ENCODE measurements around the gene GRB7.

Gene GRB7

GRCh38 chr17:39716879-39717536 lies 20.7 kb upstream of the GRB7 start:
- Histone ChIP-seq H3K79me1 (ENCODE audit: low read length) (no peaks in the 10 kb centered on the region), H3K23ac (ENCODE audit: low read length) (no peak overlapping the region), H2AK5ac (ENCODE audit: low read length) (no peak overlapping the region), H3K9ac (ENCODE audit: low read length) (no peak overlapping the region), H2BK15ac (replicated peaks; ENCODE audit: low read depth) (no peak overlapping the region), H3K36me3 (ENCODE audit: control insufficient read depth, insufficient read depth, low read length) (peaks cover 3% of the 10 kb centered on the region), H4K5ac (ENCODE audit: low read length) (no peak overlapping the region), H3K18ac (ENCODE audit: low read length) (no peak overlapping the region), H3K27ac (ENCODE audit: low read depth, low read length) (no peak overlapping the region), H3K4me2 (ENCODE audit: low read length) (no peak overlapping the region), H3K56ac (ENCODE audit: low read length) (no peak overlapping the region), H3K4me1 (ENCODE audit: control insufficient read depth, low read depth, low read length) (no peaks in the 10 kb centered on the region), H4K8ac (ENCODE audit: low read depth, low read length) (no peak overlapping the region), H3K4me3 (ENCODE audit: low read length) (no peak overlapping the region), H2BK5ac (ENCODE audit: low read length) (no peak overlapping the region), H3K4ac (ENCODE audit: low read depth, low read length) (no peak overlapping the region), H3K79me2 (ENCODE audit: control insufficient read depth, insufficient read depth, low read length) (no peaks in the 10 kb centered on the region), H3K27me3 (ENCODE audit: insufficient read depth, low read length, poor library complexity) (no peaks in the 10 kb centered on the region), H2BK120ac (ENCODE audit: low read depth, low read length) (no peak overlapping the region)
- WGBS (ENCODE audit: extremely low coverage, insufficient coverage, low lambda C conversion rate) = no CpG with 5 or more reads among the region's 11 CpGs
- DNase-seq = no peak

GRCh38 chr17:39717660-39718059 lies 20.1 kb upstream of the GRB7 start:
- H2BK120ac ChIP-seq (ENCODE audit: low read depth, low read length) = no peak overlapping the region
- DNase-seq = no peak
- no peak overlapping the region for H3K23ac ChIP-seq (ENCODE audit: low read length)
- H3K4me2 ChIP-seq (ENCODE audit: low read length) = no peak overlapping the region
- H3K4me3 ChIP-seq (ENCODE audit: low read length) = no peak overlapping the region
- no peak overlapping the region for H4K8ac ChIP-seq (ENCODE audit: low read depth, low read length)
- no peak overlapping the region for H3K27ac ChIP-seq (ENCODE audit: low read depth, low read length)
- peaks cover 3% of the 10 kb centered on the region for H3K36me3 ChIP-seq (ENCODE audit: control insufficient read depth, insufficient read depth, low read length)
- H3K18ac ChIP-seq (ENCODE audit: low read length) = no peak overlapping the region
- H2BK15ac ChIP-seq (replicated peaks; ENCODE audit: low read depth) = no peak overlapping the region
- H2BK5ac ChIP-seq (ENCODE audit: low read length) = no peak overlapping the region
- H3K79me2 ChIP-seq (ENCODE audit: control insufficient read depth, insufficient read depth, low read length) = no peaks in the 10 kb centered on the region
- H2AK5ac ChIP-seq (ENCODE audit: low read length) = no peak overlapping the region
- H3K56ac ChIP-seq (ENCODE audit: low read length) = no peak overlapping the region
- no peaks in the 10 kb centered on the region for H3K4me1 ChIP-seq (ENCODE audit: control insufficient read depth, low read depth, low read length)
- no peak overlapping the region for H3K4ac ChIP-seq (ENCODE audit: low read depth, low read length)
- no peak overlapping the region for H4K5ac ChIP-seq (ENCODE audit: low read length)
- no CpG with 5 or more reads among the region's 6 CpGs for WGBS (ENCODE audit: extremely low coverage, insufficient coverage, low lambda C conversion rate)
- no peak overlapping the region for H3K9ac ChIP-seq (ENCODE audit: low read length)
- no peaks in the 10 kb centered on the region for H3K79me1 ChIP-seq (ENCODE audit: low read length)
- H3K27me3 ChIP-seq (ENCODE audit: insufficient read depth, low read length, poor library complexity) = no peaks in the 10 kb centered on the region

GRCh38 chr17:39719563-39720355 lies 18.0 kb upstream of the GRB7 start:
- H3K4me2 ChIP-seq (ENCODE audit: low read length) = no peak overlapping the region
- no peak for DNase-seq
- H3K36me3 ChIP-seq (ENCODE audit: control insufficient read depth, insufficient read depth, low read length) = peaks cover 4% of the 10 kb centered on the region
- H2BK5ac ChIP-seq (ENCODE audit: low read length) = no peak overlapping the region
- no peak overlapping the region for H3K4me3 ChIP-seq (ENCODE audit: low read length)
- no peaks in the 10 kb centered on the region for H3K79me2 ChIP-seq (ENCODE audit: control insufficient read depth, insufficient read depth, low read length)
- no peak overlapping the region for H3K18ac ChIP-seq (ENCODE audit: low read length)
- no peak overlapping the region for H3K56ac ChIP-seq (ENCODE audit: low read length)
- no peak overlapping the region for H2BK15ac ChIP-seq (replicated peaks; ENCODE audit: low read depth)
- no peak overlapping the region for H3K9ac ChIP-seq (ENCODE audit: low read length)
- no peaks in the 10 kb centered on the region for H3K79me1 ChIP-seq (ENCODE audit: low read length)
- no peak overlapping the region for H2BK120ac ChIP-seq (ENCODE audit: low read depth, low read length)
- no peak overlapping the region for H2AK5ac ChIP-seq (ENCODE audit: low read length)
- WGBS (ENCODE audit: extremely low coverage, insufficient coverage, low lambda C conversion rate) = no CpG with 5 or more reads among the region's 7 CpGs
- H3K23ac ChIP-seq (ENCODE audit: low read length) = no peak overlapping the region
- H4K8ac ChIP-seq (ENCODE audit: low read depth, low read length) = no peak overlapping the region
- H3K4ac ChIP-seq (ENCODE audit: low read depth, low read length) = no peak overlapping the region
- no peak overlapping the region for H3K27ac ChIP-seq (ENCODE audit: low read depth, low read length)
- no peaks in the 10 kb centered on the region for H3K4me1 ChIP-seq (ENCODE audit: control insufficient read depth, low read depth, low read length)
- H4K5ac ChIP-seq (ENCODE audit: low read length) = no peak overlapping the region
- H3K27me3 ChIP-seq (ENCODE audit: insufficient read depth, low read length, poor library complexity) = no peaks in the 10 kb centered on the region

- Histone ChIP-seq H3K4me1 (ENCODE audit: control insufficient read depth, low read depth, low read length) (no peaks in the 10 kb centered on the region), H3K4me2 (ENCODE audit: low read length) (no peak overlapping the region), H3K4ac (ENCODE audit: low read depth, low read length) (no peak overlapping the region), H2AK5ac (ENCODE audit: low read length) (no peak overlapping the region), H3K79me1 (ENCODE audit: low read length) (no peaks in the 10 kb centered on the region), H3K4me3 (ENCODE audit: low read length) (no peak overlapping the region), H4K8ac (ENCODE audit: low read depth, low read length) (no peak overlapping the region), H4K5ac (ENCODE audit: low read length) (no peak overlapping the region), H3K56ac (ENCODE audit: low read length) (no peak overlapping the region), H2BK120ac (ENCODE audit: low read depth, low read length) (no peak overlapping the region), H3K9ac (ENCODE audit: low read length) (no peak overlapping the region), H2BK5ac (ENCODE audit: low read length) (no peak overlapping the region), H3K79me2 (ENCODE audit: control insufficient read depth, insufficient read depth, low read length) (no peaks in the 10 kb centered on the region), H3K23ac (ENCODE audit: low read length) (no peak overlapping the region), H3K27ac (ENCODE audit: low read depth, low read length) (no peak overlapping the region), H3K27me3 (ENCODE audit: insufficient read depth, low read length, poor library complexity) (no peaks in the 10 kb centered on the region), H2BK15ac (replicated peaks; ENCODE audit: low read depth) (no peak overlapping the region), H3K18ac (ENCODE audit: low read length) (no peak overlapping the region), H3K36me3 (ENCODE audit: control insufficient read depth, insufficient read depth, low read length) (peaks cover 4% of the 10 kb centered on the region)
- DNase-seq = no peak
- no CpG with 5 or more reads among the region's 6 CpGs for WGBS (ENCODE audit: extremely low coverage, insufficient coverage, low lambda C conversion rate)
Observed at GRCh38 chr17:39722104-39722503, 15.6 kb upstream of the GRB7 start.

GRCh38 chr17:39722965-39723848 lies 14.5 kb upstream of the GRB7 start:
- H4K5ac ChIP-seq (ENCODE audit: low read length) = no peak overlapping the region
- no peaks in the 10 kb centered on the region for H3K79me1 ChIP-seq (ENCODE audit: low read length)
- H3K4me2 ChIP-seq (ENCODE audit: low read length) = no peak overlapping the region
- no CpG with 5 or more reads among the region's 34 CpGs for WGBS (ENCODE audit: extremely low coverage, insufficient coverage, low lambda C conversion rate)
- H3K4me1 ChIP-seq (ENCODE audit: control insufficient read depth, low read depth, low read length) = no peaks in the 10 kb centered on the region
- H3K18ac ChIP-seq (ENCODE audit: low read length) = no peak overlapping the region
- no peaks in the 10 kb centered on the region for H3K27me3 ChIP-seq (ENCODE audit: insufficient read depth, low read length, poor library complexity)
- no peak overlapping the region for H2BK15ac ChIP-seq (replicated peaks; ENCODE audit: low read depth)
- H3K27ac ChIP-seq (ENCODE audit: low read depth, low read length) = no peak overlapping the region
- H3K4ac ChIP-seq (ENCODE audit: low read depth, low read length) = no peak overlapping the region
- no peak overlapping the region for H4K8ac ChIP-seq (ENCODE audit: low read depth, low read length)
- no peak overlapping the region for H3K23ac ChIP-seq (ENCODE audit: low read length)
- peaks cover 4% of the 10 kb centered on the region for H3K36me3 ChIP-seq (ENCODE audit: control insufficient read depth, insufficient read depth, low read length)
- H2BK5ac ChIP-seq (ENCODE audit: low read length) = no peak overlapping the region
- no peak overlapping the region for H3K56ac ChIP-seq (ENCODE audit: low read length)
- no peaks in the 10 kb centered on the region for H3K79me2 ChIP-seq (ENCODE audit: control insufficient read depth, insufficient read depth, low read length)
- DNase-seq = peak; percentile 64
- H2BK120ac ChIP-seq (ENCODE audit: low read depth, low read length) = no peak overlapping the region
- H3K4me3 ChIP-seq (ENCODE audit: low read length) = no peak overlapping the region
- H3K9ac ChIP-seq (ENCODE audit: low read length) = no peak overlapping the region
- H2AK5ac ChIP-seq (ENCODE audit: low read length) = no peak overlapping the region

Measured in mesendoderm (in vitro differentiated cells).